Endothelial cell of umbilical vein (primary cell): Measurements from ENCODE around the gene CLEC11A. TPM values are rescaled to one million over a fixed set of nuclear protein-coding genes. Genes with fewer than 3 reads are reported as not detected.

ENCODE experiments used
- BruUV-seq: library from RNA; stranded (reverse); fragments of 400-500 nt; replicated peaks from 2 replicates; lab custom pipeline; 2021; lab: Mats Ljungman, UMichigan
- CTCF ChIA-PET: fragments of 300-600, 350-600 bp; sonication (Branson Sonifier 250); formaldehyde crosslinking; loops from one replicate; lab custom pipeline; 2021; ENCODE audit warnings: antibody characterized with exemption, inconsistent platforms; lab: Charles Lee
- POLR2A ChIA-PET: fragments of 300-600, 350-600 bp; sonication (Branson Sonifier 250); formaldehyde crosslinking; loops from one replicate; lab custom pipeline; 2021; ENCODE audit warnings: antibody characterized with exemption, inconsistent platforms; lab: Charles Lee
- DNase-seq: peaks from one replicate; pipeline ENCODE4 v3.0.0-alpha.2; 2011; ENCODE audit warnings: low read depth, low spot score
- FAIRE-seq: peaks from 2 replicates; lab custom pipeline; 2011; peaks lifted over from hg19 to GRCh38; lab: Jason Lieb, UNC
- H2AFZ ChIP-seq: 2 replicates; pipeline ENCODE4 v1.6.0; 2012; ENCODE audit warnings: low read depth, low read length, control low read depth, inconsistent platforms
- H3K27ac ChIP-seq: 2 replicates; pipeline ENCODE4 v1.5.1; 2011; ENCODE audit warnings: low read depth, mild to moderate bottlenecking, control low read depth, low read length, moderate library complexity; ENCODE audit not compliant: insufficient read depth
- H3K27me3 ChIP-seq, 2 experiments: 2 replicates each; pipeline versions ENCODE4 v1.6.0 to v1.6.1; 2011; ENCODE audit warnings: low read length in 2 of 2, mixed read lengths in 1 of 2; ENCODE audit not compliant: control insufficient read depth in 2 of 2, insufficient read depth in 2 of 2
- H3K36me3 ChIP-seq, 2 experiments: 2 replicates in 1 of 2; 3 replicates in 1 of 2; pipeline ENCODE4 v1.5.1; 2011; ENCODE audit warnings: low read length in 2 of 2, mild to moderate bottlenecking in 1 of 2, moderate library complexity in 1 of 2; ENCODE audit not compliant: control insufficient read depth in 2 of 2, insufficient read depth in 2 of 2; ENCODE audit errors: extremely low read depth in 1 of 2
- H3K4me1 ChIP-seq: 3 replicates; pipeline ENCODE4 v1.5.1; 2011; ENCODE audit warnings: mild to moderate bottlenecking, low read length; ENCODE audit not compliant: control insufficient read depth, insufficient read depth; ENCODE audit errors: extremely low read depth
- H3K4me2 ChIP-seq: 2 replicates; pipeline ENCODE4 v1.6.1; 2011; ENCODE audit warnings: low read length, control low read depth, mixed read lengths; ENCODE audit not compliant: insufficient read depth
- H3K4me3 ChIP-seq, 3 experiments: fragments of 200-600 bp in 1 of 3; sonication (generic), shearing (Covaris generic) in 1 of 3; replicated peaks in 1 of 3; 2 replicates each; pipeline ENCODE4 v1.5.1; 2011 to 2016; ENCODE audit warnings: control low read depth in 3 of 3, low read length in 3 of 3, mild to moderate bottlenecking in 2 of 3, inconsistent platforms in 1 of 3, low read depth in 1 of 3, moderate library complexity in 1 of 3; ENCODE audit not compliant: insufficient read depth in 1 of 3
- H3K79me2 ChIP-seq: 2 replicates; pipeline ENCODE4 v1.6.0; 2012; ENCODE audit warnings: low read length, inconsistent platforms; ENCODE audit not compliant: control insufficient read depth, insufficient read depth
- H3K9ac ChIP-seq: replicated peaks from 2 replicates; pipeline ENCODE3; 2011; ENCODE audit warnings: low read length, control low read depth; ENCODE audit not compliant: insufficient read depth; ENCODE audit errors: extremely low read depth
- H3K9me1 ChIP-seq: replicated peaks from 3 replicates; pipeline ENCODE4 v1.6.0; 2011; ENCODE audit warnings: mild to moderate bottlenecking, low read length; ENCODE audit not compliant: control insufficient read depth, insufficient read depth; ENCODE audit errors: extremely low read depth
- H3K9me3 ChIP-seq: replicated peaks from 2 replicates; pipeline ENCODE4 v1.5.1; 2012; ENCODE audit warnings: low read length, inconsistent platforms; ENCODE audit not compliant: control insufficient read depth, insufficient read depth
- H4K20me1 ChIP-seq: replicated peaks from 2 replicates; pipeline ENCODE3; 2011; ENCODE audit warnings: mild to moderate bottlenecking, low read length; ENCODE audit not compliant: control insufficient read depth, insufficient read depth; ENCODE audit errors: extremely low read depth
- CTCF ChIP-seq, 2 donors: IDR thresholded peaks; 1 replicate in 1 of 2; 2 replicates in 1 of 2; pipeline ENCODE4 v1.5.1; 2011; ENCODE audit warnings: low read length in 2 of 2, mild to moderate bottlenecking in 2 of 2, moderate library complexity in 2 of 2, control low read depth in 1 of 2, inconsistent platforms in 1 of 2, low read depth in 1 of 2; ENCODE audit not compliant: insufficient read depth in 1 of 2; ENCODE audit errors: extremely low read depth in 1 of 2
- EZH2 ChIP-seq: IDR thresholded peaks from 2 replicates; pipeline ENCODE4 v1.6.1; 2012; ENCODE audit warnings: borderline replicate concordance, low read depth, mild to moderate bottlenecking, moderate library complexity, low read length, inconsistent platforms; ENCODE audit not compliant: severe bottlenecking
- FOS ChIP-seq: IDR thresholded peaks from 2 replicates; pipeline ENCODE4 v1.6.1; 2011; ENCODE audit warnings: mild to moderate bottlenecking, low read length, moderate library complexity, borderline replicate concordance; ENCODE audit not compliant: insufficient read depth
- GATA2 ChIP-seq: IDR thresholded peaks from 2 replicates; pipeline ENCODE4 v1.7.0; 2011; ENCODE audit warnings: low read depth, mild to moderate bottlenecking, moderate library complexity, mixed read lengths, low read length; ENCODE audit not compliant: insufficient read length, insufficient read depth
- JUN ChIP-seq: IDR thresholded peaks from 2 replicates; pipeline ENCODE4 v1.6.1; 2011; ENCODE audit warnings: borderline replicate concordance, low read depth; ENCODE audit not compliant: insufficient read length, insufficient read depth
- MAX ChIP-seq: IDR thresholded peaks from 2 replicates; pipeline ENCODE4 v1.6.1; 2011; ENCODE audit not compliant: insufficient read depth, insufficient read length
- MYC ChIP-seq: IDR thresholded peaks from one replicate; pipeline ENCODE4 v1.6.1; 2011; ENCODE audit warnings: mild to moderate bottlenecking, low read depth, low read length
- POLR2A ChIP-seq: IDR thresholded peaks from 2 replicates; pipeline ENCODE4 v1.6.1; 2012; ENCODE audit warnings: low read depth, mild to moderate bottlenecking, control low read depth, low read length
- POLR2AphosphoS5 ChIP-seq: IDR thresholded peaks from 2 replicates; pipeline ENCODE4 v1.6.1; 2012; ENCODE audit warnings: low read depth, mild to moderate bottlenecking, control low read depth, low read length, moderate library complexity; ENCODE audit not compliant: insufficient read depth
- dilution Hi-C: fragments of 300-500 bp; cut with MboI; formaldehyde crosslinking; loops from one replicate; pipeline ENCODE4 v1.15.0; 2019; ENCODE audit warnings: low sequenced_read_pairs; ENCODE audit not compliant: extremely low pct_ligation_motif_present
- intact Hi-C: fragments of 100-400 bp; cut with micrococcal nuclease; formaldehyde crosslinking; loops from one replicate; pipeline ENCODE4 v1.10.0; 2022
- polyA plus RNA-seq, 4 experiments: library from polyadenylated mRNA; depleted of rRNA in 3 of 4; stranded (reverse) in 3 of 4; unstranded in 1 of 4; fragments of >200 nt; gene quantifications; 2 replicates each; pipeline versions ENCODE4 v1.2.1 to v1.2.3, GENCODE V29; 2011 to 2012; ENCODE audit warnings: missing spikeins in 1 of 4
- total RNA-seq: library from RNA; stranded (reverse); gene quantifications from 2 replicates; pipeline ENCODE4 v1.2.3, GENCODE V29; 2021

CLEC11A gene
- total and polyA plus RNA-seq, 2 donors (not counting 3 experiments of a cell fraction or from before 2014, with no cell fraction given) = 10.4 to 30.1 TPM

GRCh38 chr19:50717891-50718254 lies 5.3 kb upstream of the CLEC11A start:
- H3K36me3 ChIP-seq = no peaks in the 10 kb centered on the region
- H3K27ac ChIP-seq = no peak overlapping the region
- ChIA-PET CTCF (no interaction called here), POLR2A (no interaction called here)
- no peaks in the 10 kb centered on the region for H3K79me2 ChIP-seq
- no TSS peak for BruUV-seq
- no peaks in the 10 kb centered on the region for H3K9me3 ChIP-seq
- H3K9ac ChIP-seq = no peak overlapping the region
- no peaks in the 10 kb centered on the region for H3K9me1 ChIP-seq
- intact Hi-C loops = no loop called here
- FAIRE-seq (no peak), DNase-seq (no peak)
- H4K20me1 ChIP-seq = no peaks in the 10 kb centered on the region
- H3K4me3 ChIP-seq = no peak overlapping the region
- TF ChIP-seq JUN (no peak), FOS (no peak), MAX (no peak), GATA2 (no peak), CTCF (IDR thresholded peaks at IDR 0.05; ENCODE audit: extremely low read depth in 1 of 2, insufficient read depth in 1 of 2, low read depth in 1 of 2, low read length in 2 of 2) (no peak), POLR2AphosphoS5 (no peak), EZH2 (no peak), MYC (no peak), POLR2A (no peak)
- H3K27me3 ChIP-seq = peaks cover 3 to 7% of the 10 kb centered on the region in 2 experiments
- dilution Hi-C loops = no loop called here
- H3K4me2 ChIP-seq = no peak overlapping the region
- H3K4me1 ChIP-seq = peaks cover 3% of the 10 kb centered on the region
- no peak overlapping the region for H2AFZ ChIP-seq
